Cortex of kidney (tissue), 1 donor: ENCODE results near the gene TAF10.

Experiments
- DNase-seq: peaks from one replicate; lab custom pipeline; 2025; lab: John Stamatoyannopoulos, UW

Gene TAF10

DNA sequence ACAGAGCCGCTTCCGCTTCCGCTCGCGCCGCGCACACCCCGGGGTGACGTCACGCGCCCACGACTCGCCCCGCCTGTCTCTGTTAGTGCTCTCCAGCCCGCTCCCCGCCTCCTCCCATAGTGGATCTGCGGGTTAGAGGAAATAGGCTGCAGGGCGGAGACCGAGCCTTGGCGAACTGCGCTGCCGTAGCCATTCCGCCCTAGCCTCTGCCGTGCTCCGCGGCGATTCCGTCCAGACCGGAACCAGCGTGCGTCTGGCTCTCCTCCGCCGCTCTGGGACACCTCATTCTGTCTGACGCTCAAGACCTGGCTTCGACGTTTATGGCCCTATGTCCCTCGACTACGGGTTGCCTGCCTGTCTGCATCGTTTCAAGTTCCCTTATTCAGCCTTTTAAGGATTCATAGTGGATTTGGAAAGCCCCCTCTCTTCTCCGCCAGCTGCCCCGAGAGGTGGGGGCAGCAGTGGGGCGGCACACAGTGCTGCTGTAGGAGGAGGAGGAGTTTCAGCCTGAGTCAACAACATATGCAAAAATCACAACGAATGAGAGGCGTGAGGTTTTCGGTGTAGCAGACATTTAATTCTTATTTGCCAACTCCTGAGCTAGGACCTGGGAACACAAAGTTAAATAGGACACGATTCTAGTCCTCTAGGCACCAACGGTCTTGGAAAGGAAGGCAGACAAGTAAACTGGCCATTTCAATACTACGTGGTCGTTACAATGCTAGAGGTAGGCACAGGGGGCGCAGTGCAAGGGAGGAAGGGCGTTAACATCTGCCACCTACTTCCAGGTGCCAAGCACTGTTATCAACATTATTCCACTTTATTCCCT lies at the start of gene TAF10:
TSS of gene TAF10 (minus strand) at position 4 of the 829 bp plus-strand sequence. CDS start 27 bp downstream, outside the sequence.
- no peak for DNase-seq

DNA sequence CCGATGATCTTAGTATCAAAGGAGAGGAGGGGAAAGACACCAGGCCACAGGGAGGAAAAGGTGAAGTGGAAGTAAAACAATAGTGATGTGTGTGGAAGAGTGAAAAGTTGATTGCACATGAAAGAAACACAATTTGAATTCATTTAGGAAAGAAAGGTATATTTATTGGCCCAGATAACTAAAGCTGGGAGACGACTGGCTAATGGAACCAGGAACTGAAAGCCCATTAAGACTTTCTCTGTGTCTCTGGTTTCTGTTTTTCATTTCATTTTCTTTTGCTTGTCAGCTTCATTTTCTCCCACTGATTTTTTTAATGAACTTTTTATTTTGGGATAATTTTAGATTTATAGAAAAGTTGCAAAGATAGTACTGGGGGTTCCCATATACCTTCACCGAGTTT lies 48.7 kb upstream of the TAF10 start:
- DNase-seq: no peak

DNA sequence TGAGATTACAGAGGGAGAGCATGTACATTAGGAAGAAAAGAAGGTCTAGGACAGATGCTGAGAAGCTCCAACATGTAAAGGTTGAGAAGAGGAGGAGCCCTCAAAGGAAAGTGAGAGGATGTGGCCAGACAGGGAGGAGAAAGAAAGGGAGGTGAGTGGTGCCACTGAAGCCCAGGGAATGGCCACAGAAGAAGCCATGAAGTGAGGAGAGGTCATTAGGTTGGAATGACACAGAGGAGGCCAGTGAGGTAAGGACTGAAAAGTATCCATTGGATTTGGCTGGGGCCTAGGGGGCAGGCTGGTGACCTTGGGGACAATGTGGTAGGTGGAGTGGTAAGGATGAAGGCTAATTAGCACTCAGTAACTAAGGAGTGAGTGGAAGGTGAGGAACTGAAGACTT lies 46.6 kb upstream of the TAF10 start:
- no peak for DNase-seq

DNA sequence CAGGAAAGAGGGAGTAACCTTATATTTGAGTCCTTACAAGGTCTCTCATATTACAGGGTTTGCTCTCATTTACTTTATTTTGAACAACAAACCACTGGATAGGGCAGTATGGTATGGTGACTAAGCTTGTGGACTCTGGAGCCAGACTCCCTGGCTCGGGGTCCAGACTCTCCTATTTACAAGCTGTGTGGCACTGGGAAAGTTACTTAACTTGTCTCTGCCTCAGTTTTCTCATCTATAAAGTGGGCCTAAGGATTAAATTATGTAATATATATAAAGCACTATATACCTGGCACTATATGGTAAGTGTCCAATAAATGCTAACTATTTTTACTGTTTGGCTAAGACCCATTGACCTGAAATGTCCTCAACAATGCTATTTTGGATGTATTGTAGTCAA lies 45.3 kb upstream of the TAF10 start:
- no peak for DNase-seq

DNA sequence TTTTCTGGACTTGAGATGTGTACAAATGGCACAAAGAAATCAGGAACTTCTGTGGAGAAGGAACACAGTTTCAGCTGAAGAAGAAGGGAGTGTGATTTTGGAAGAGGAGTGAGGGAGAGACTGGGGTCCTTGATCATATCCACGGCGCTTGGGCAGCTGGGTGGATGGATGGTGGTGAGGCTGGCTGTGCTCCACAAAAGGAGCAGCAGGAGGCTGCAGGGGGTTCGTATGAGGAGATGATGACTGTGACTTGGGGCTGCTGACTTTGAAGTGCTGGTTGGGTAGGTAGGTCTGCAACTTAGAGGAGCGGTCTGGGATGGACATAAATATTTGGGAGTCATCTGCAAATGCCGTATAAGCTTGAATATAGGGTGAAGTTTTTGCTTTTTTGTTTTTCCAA lies 44.9 kb upstream of the TAF10 start:
- no peak for DNase-seq

DNA sequence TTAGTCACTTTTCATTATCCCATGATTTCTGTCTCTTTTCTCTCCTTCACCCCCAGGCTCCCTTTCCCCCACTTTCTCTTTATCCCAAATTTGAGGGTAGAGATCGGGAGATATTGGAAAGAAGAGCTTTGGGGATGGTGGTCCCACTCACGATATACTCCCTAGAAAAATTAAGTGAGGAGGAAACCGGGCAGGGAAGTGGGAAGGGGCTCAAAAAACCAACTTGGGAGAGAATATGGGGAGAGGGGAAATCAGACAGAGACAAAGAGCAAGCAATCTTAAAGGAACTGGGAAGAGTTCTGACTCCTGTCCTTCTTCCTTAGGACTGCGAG lies 44.5 kb upstream of the TAF10 start:
- DNase-seq: no peak

DNA sequence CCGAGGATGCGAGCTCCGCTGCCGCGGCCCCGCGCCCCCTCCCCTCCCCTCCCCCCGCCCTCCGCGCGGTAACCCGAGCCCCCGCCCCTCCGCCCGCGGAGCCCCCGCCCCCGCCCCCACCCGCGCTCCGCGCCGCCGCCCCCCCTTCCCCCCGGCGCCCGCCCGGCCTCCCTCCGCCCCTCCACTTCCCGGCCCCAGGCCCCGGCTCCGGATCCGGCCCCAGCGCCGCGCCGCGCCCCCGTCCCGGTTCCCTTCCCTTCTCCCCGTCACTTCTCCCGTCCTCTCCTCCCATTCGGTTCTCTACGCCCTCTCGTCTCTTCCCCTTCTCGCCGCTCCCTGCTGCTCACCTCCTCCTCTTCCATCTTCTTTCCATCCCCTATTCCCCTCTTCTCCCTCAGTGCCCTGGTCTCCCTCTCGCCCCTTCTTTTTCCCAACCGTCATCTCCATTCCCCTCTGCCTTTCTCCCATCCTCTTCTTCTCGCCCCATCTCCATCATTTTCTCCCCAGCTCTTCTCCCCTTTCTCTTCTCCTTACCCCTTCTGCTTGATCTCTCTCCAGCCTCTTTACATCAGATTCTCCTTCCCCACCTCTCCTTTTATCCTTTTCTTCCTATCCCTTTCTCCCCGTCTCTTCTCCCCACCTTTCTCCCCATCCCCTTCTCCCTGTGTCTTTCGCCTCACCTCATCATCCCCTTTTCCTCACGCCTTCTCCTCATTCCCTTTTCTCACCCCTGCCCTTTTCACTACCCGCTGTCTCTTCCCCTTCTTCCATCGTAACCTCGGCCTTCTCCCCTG lies 44.0 kb upstream of the TAF10 start, which contains the start of gene DCHS1:
TSS of gene DCHS1 (minus strand) at position 20 of the 794 bp plus-strand sequence. CDS start 14,196 bp downstream, outside the sequence.
- DNase-seq: no peak

DNA sequence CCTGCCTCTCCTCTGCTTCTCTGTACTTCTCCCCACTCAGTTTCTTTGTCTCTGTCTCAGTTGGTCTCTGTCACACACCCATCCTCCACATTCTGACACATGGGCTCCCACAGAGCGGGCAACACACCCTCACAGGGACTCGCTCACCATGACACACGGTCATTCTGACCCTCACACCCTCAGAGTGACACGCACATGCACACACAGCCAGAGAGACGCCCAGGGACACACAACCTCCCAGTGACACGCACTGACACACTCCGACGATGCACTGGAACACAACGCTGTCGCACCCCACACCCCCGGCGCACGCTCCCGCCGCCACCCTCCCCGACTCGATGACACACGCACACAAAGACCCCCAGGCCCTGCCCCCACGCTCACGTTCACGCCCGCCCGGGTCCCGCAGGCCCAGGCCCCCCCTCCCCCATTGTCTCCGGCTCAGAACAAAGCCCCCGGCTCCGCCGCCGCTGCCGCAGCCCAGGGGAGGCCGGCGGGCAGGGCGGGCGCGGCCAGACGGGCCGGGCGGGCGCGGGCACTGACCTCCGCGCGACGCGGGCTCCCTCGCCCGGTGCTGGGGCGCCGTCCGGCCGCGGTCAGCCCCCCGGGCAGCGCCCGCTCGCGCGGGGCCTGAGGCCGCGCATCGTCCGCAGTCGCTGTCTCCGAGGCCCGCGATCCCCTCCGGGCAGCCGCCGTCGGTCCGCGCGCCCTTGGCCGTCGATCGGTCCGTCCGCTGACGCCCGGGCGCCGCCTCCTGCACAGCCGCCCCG lies 43.2 kb upstream of the TAF10 start:
- DNase-seq: no peak

DNA sequence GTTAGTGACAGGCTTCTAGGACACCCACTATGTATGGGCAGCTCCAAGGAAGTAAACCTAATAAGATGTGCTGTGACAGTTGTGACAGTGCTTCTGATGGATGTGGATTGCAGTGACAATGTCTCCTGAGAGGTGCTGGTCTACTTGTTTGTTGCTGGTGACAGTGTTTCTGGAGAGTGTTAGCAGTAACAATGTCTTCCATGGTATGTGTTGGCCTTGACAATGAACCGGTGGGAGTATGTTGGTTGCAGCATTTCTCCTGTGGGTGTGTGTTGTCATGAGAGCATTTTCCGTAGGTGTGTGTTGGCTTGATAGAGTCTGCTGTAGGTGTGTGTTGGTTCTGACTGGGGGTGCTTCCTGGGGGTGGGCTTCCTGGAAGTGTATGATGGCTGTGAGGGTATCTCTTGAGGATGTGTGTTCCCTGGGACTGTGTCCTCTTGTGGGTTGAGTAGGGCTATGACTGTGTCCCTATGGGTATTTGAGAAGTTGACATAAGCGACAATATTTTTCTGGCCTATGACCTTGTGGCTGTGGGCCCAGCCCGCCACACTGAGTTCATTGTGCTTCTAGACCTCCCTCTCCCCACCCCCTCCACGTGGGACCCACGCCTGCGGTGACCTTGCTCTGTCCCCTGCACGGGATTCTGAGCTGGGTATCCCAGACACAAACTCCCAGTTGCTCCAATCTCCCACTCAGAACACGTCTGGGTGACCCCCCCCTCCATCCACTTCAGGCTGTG lies 42.4 kb upstream of the TAF10 start:
- no peak for DNase-seq

DNA sequence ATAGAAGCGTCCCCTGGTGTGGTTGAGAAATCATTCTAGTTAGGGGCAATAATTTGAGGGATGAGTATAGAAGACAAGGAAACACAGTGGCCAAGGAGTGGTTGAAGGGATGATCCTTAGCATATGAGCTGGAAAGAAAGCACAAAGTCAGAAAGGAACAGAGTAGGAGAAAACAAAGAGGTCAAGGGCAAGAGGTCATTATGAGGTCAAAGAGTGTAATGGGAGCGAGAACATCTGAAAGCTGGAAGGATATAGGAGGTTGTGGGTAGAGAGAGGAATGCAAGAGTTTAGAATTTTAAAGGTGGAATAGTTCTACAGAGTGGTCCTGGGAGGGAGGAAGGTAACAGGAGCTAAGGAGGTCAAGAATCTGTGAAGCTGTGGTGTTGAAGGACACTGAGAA lies 41.6 kb upstream of the TAF10 start:
- no peak for DNase-seq

DNA sequence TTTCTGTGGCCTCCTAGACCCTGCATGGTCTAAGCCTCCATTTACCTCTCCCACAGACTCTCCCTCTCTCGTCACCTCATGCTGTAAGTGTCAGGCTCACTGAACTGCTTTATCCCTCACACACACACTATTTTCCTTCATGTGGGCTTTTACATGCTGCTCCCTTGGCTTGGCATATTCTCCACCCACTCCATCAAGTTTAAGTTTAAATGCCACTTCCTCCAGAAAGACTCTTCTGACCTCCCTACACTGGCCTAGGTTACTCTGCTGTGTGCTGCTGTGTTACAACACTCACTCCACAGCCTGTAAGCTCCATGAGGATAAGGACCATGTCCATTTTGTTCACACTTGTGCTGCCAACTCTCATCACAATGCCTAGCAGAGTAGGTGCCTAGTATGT lies 41.1 kb upstream of the TAF10 start:
- DNase-seq: no peak

DNA sequence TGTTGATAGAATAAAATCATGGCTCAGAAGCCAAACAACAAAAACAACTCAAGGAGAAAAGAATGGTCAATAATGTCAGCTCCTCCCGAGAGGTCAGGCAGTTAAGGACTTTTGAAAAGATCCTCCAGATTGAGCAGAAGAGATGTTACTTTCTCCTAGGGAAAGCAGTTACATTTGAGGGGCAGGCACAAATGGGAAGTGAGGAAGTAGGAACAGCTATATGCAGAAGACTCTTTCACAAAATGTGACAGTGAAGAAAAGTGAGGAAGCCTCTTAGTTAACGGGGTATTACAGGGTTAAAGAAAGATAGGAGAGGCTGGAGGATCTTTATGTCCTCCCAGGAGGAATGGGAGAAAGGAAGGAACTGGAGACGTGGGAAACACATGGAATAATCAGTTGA lies 40.2 kb upstream of the TAF10 start:
- DNase-seq: no peak

DNA sequence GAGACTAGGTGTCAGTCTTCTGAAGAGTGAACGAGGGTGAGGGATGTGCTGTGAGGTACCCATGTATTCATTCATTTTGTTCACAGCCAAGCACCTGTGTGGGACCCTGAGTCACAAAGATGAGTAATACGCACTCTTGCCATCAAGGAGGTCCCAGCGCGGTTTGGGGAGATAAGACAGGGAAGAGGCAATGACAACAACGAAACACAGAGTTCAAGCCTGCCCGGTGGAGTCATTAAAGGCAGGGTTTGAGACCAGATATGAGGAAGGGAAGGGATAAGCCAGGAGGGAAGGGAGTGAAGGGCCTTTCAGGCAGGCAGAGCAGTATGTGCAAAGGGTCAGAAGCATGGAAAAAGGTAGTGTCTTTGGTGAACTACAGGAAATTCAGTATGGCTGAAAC lies 39.0 kb upstream of the TAF10 start:
- no peak for DNase-seq

DNA sequence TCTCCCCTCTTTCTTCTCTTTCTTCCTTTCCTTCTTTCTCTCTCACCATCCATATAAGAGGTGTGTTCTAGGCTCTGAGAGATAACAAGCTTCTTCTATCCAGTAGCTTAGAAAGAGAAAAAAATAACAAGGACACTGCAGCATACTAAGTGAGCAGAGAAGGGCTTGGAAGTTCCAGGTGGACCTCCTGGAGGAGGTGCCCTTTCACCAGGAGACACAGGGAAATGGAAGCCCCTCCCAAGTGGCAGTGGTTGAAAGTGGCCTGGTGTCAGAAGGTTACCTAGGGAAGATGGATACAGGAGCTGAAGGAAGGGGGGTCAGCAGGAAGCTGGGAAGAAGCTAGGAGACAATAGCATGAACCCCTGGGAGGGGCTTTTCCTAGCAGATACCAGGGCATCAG lies 38.1 kb upstream of the TAF10 start:
- no peak for DNase-seq

DNA sequence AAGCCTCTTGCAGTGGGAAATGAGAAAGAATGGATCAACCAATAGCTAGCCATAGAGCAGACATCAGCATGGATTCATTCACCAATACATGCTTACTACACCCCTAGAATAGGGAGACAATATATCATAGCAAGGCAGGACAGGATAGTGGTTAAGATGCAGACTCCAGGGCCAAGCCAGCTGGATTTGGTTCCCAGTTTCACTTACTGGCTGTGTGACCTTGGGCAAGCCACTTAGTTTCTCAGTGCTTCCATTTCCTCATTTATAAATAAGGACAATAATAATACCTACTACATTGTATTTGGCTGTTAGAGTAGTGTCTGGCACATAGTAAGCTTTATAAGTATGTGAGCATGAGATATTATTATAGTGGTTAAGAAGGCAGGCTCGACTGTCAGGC lies 36.5 kb upstream of the TAF10 start:
- DNase-seq: no peak

DNA sequence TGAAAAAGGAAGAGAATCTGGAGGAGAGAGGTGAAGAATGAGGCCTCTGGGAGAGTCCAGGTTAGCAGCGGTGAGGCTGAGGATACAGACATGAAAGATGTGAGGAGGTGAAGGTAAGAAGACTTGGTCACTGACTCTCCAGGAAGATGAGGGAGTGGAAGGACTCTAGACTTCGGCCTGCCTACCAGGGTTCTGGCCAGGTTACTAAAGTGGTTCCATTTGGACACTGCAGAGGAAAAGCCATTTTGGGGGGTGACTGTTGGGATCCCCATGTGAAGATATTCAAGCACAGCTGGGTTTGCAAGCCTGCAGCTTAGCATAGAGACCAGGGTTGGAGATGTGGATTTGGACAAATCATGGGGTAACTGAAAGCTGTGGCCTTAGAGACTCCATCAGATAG lies 35.8 kb upstream of the TAF10 start:
- DNase-seq: no peak

DNA sequence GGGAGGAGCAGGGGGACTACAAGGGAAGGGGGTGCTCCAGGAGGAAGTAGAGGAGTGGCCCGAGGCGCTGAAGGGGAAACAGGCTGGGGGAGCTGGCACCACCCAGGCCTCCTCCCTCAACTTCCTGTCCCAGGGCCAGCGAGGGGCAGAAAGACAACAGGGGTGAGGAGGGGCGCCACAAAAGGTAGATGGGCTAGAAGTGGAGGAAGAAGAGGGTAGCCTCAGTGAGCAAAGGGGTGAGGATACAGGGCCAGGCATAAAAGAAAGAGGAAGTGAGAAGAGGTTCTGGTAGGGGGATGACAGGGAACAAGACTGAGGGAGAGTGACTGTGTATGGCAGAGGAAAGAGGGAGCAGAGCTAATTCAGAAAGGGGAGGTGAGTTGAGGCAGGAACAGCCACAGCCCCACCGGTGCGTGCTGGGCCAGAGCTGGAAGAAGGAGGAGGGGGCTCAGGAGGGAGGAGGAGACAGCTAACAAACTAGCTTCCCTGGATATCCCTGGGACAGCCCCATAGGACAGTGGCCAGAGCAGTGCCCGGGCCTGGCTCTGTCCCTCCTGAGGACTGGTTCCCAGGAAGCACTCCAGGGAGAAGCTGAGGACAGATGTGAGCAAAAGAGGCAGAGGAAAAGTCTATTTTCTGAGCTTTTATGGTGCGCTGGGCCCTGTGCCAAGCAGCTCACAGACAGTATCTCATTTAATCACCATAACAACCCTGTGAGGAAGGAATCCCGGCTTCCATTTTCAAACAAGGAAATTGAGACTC lies 35.1 kb upstream of the TAF10 start:
- no peak for DNase-seq

DNA sequence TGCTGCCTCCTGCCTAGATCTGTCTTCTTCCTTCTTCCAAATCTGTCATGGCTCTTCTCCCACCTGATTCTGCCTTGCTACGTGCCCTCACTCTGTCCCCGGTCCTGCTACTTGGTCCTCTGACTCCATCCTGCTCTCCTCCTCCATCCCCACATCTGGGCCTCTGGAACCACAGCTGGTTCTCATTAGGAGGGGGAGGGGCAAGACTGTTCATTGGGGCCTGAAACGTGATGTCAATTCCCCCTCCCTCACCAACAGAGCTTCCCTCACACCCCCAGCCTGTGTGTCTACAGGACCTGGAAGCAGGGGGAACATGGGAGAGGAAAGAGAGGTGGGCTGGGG lies 34.5 kb upstream of the TAF10 start:
- DNase-seq: no peak

DNA sequence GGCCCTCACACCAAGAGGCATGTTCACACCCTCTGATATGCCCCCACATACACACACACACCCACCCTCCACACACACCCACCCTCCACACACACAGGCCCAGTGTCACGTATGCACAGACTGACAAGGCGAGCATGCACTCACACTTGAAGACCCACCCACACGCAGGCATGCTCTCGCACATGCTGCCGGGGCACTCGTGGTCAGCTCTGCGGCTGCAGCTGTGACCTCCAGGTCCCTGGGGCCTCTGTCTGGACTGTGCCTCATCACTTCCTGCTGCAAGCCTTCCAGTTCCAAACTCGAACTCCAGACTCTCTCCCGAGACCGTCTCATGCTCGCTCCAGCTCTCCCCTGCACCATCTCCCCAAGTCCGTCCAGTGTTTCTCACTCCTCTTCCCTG lies 34.1 kb upstream of the TAF10 start:
- DNase-seq: no peak

DNA sequence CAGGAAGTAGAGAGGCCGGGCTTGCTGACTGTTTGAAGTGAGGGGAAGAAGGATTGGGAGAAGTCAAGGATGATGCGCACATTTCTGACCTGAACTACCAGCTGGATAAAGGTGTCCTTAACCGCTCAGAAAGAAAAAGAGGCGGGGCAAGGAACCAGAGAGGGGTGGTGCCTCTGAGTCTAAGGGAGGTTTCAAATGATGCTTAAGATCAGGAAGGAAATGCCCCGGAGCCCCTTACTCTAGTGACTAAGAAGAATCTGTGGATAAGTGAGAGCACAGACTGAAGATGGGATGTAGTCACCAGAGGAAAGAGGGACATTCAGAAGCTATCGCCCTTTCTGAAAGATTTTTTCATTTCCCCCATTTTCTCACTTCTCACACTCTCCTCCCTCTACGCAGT lies 30.9 kb upstream of the TAF10 start:
- no peak for DNase-seq

DNA sequence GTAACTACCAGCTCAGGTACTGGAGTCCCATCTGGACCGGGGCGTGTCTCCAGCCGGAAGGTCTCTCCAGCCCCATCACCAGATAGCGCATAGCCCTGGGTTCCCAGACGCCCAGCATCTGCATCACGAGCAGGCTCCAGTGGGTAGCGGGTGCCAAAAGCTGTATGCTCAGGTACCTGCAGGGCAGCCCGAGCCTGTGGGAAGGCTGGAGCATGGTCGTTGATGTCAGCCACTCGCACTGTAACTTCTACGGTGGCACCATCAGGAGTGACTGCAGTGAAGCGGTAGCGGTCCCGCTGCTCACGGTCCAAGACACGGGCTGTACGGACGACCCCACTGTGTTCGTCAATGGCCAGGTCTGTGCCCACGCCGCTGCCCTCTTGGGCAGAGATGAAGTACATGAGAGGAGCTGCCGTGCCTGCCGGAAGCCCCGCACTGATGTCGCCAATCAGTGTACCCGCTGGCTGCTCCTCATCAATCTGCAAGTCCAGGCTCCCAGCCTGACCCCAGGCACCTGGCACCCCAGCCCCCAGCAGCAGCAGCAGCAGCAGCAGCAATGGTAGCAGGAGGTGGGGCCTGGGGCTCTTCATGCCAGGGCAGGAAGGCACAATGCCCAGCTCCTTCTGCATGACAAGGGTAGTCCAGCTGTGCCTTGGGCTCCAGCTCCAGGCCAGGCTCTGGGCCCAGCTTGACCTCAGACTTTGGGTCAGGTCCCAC lies 29.1 kb upstream of the TAF10 start:
- no peak for DNase-seq
